Lower leg skin (tissue), 3 donors: ENCODE data around the gene CRYBG2.

Experiments used
- POLR2A ChIP-seq, 2 donors: fragments of 450-650 bp; IDR thresholded peaks; one replicate each; pipeline ENCODE4 v1.6.1; 2016 to 2017; ENCODE audit warnings: antibody characterized with exemption in 2 of 2, mild to moderate bottlenecking in 1 of 2, moderate library complexity in 1 of 2
- TF ChIP-seq, protein P1 (sequence below), 3 donors: fragments of 450-650 bp; IDR thresholded peaks; one replicate each; pipeline ENCODE4 v1.5.1; 2016; ENCODE audit warnings: antibody characterized with exemption in 3 of 3, mild to moderate bottlenecking in 3 of 3, moderate library complexity in 2 of 3

DNA sequence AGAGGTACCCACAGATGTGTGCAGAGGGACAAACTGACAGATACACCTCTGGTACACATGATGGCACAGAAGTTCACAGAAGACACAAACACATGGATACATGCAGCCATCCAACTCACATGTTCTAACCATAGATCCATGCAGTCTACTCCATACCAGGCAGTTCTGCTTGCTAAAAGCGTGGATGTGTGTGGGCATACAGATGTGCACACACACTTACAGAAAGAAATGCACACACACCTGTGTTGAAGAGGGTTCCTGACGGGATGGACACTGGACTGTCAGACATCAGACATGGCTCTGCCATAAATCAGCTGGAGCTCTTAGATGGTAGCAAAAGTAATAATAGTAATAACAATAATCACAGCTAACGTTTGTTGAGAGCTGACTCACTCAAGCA lies 29.4 kb downstream of the CRYBG2 start:
- TF ChIP-seq, protein P1, sequence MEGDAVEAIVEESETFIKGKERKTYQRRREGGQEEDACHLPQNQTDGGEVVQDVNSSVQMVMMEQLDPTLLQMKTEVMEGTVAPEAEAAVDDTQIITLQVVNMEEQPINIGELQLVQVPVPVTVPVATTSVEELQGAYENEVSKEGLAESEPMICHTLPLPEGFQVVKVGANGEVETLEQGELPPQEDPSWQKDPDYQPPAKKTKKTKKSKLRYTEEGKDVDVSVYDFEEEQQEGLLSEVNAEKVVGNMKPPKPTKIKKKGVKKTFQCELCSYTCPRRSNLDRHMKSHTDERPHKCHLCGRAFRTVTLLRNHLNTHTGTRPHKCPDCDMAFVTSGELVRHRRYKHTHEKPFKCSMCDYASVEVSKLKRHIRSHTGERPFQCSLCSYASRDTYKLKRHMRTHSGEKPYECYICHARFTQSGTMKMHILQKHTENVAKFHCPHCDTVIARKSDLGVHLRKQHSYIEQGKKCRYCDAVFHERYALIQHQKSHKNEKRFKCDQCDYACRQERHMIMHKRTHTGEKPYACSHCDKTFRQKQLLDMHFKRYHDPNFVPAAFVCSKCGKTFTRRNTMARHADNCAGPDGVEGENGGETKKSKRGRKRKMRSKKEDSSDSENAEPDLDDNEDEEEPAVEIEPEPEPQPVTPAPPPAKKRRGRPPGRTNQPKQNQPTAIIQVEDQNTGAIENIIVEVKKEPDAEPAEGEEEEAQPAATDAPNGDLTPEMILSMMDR (IDR thresholded peaks at IDR 0.05), result no peak
- no peak for TF ChIP-seq POLR2A (IDR thresholded peaks at IDR 0.05)
